OCI-LY3 (cell line): Measurements from ENCODE around the gene EPC1.

Experiments
- H2AFZ ChIP-seq: fragments of 200-600, 300-600 bp; shearing (Covaris generic); 2 replicates; pipeline ENCODE4 v1.6.0; 2014; ENCODE audit warnings: antibody characterized with exemption, low read depth, low read length
- H3K27ac ChIP-seq: fragments of 200-600, 300-600 bp; sonication (generic); 2 replicates; pipeline ENCODE4 v1.5.1; 2014; ENCODE audit warnings: mild to moderate bottlenecking, low read length, moderate library complexity, mixed read lengths
- H3K27me3 ChIP-seq: fragments of 200-600, 300-600 bp; sonication (generic); 2 replicates; pipeline ENCODE4 v1.6.1; 2014; ENCODE audit warnings: low read depth, low read length, mixed read lengths
- H3K36me3 ChIP-seq: fragments of 200-600, 300-600 bp; sonication (generic); replicated peaks from 2 replicates; pipeline ENCODE3; 2014; ENCODE audit warnings: low read depth, low read length, mixed read lengths
- H3K4me1 ChIP-seq: fragments of 300-600, 200-600 bp; sonication (generic); 2 replicates; pipeline ENCODE4 v1.6.1; 2014; ENCODE audit warnings: low read length, mixed read lengths
- H3K4me2 ChIP-seq: fragments of 200-600, 300-600 bp; sonication (generic); 2 replicates; pipeline ENCODE4 v1.6.1; 2014; ENCODE audit warnings: low read length, mixed read lengths
- H3K4me3 ChIP-seq: fragments of 300-600, 200-600 bp; sonication (generic); 2 replicates; pipeline ENCODE4 v1.5.1; 2014; ENCODE audit warnings: antibody characterized with exemption, mild to moderate bottlenecking, low read length, moderate library complexity
- H3K79me2 ChIP-seq: fragments of 300-600, 200-600 bp; shearing (Covaris generic); 2 replicates; pipeline ENCODE4 v1.6.1; 2014; ENCODE audit warnings: mild to moderate bottlenecking, low read length, mixed read lengths
- H3K9ac ChIP-seq: fragments of 300-600, 200-600 bp; shearing (Covaris generic); 2 replicates; pipeline ENCODE4 v1.6.0; 2014; ENCODE audit warnings: mild to moderate bottlenecking, low read length, moderate library complexity
- H3K9me3 ChIP-seq: fragments of 200-600, 300-600 bp; shearing (Covaris generic); 2 replicates; pipeline ENCODE4 v1.6.1; 2014; ENCODE audit warnings: low read length, mixed read lengths; ENCODE audit not compliant: insufficient read depth
- H4K20me1 ChIP-seq: fragments of 200-600, 300-600 bp; sonication (generic); 2 replicates; pipeline ENCODE4 v1.6.1; 2016; ENCODE audit warnings: low read length, mixed read lengths; ENCODE audit not compliant: insufficient read depth
- CTCF ChIP-seq: fragments of 200-600, 300-600 bp; sonication (generic); IDR thresholded peaks from 2 replicates; pipeline ENCODE4 v1.5.1; 2014; ENCODE audit warnings: antibody characterized with exemption, low read length, low read depth
- EZH2phosphoT487 ChIP-seq: fragments of 200-600 bp; shearing (Covaris generic); IDR thresholded peaks from 2 replicates; pipeline ENCODE4 v1.6.1; 2018; ENCODE audit warnings: antibody characterized with exemption, mixed run types, low read depth

The EPC1 gene

GRCh38 chr10:32298075-32298812 lies 48.7 kb downstream of the EPC1 start:
- H3K79me2 ChIP-seq: peaks cover 63% of the 10 kb centered on the region
- H4K20me1 ChIP-seq: peaks cover 7% of the 10 kb centered on the region; the same call in 1 of the 2 replicates
- TF ChIP-seq EZH2phosphoT487 (no peak), CTCF (no peak)
- H3K36me3 ChIP-seq: peaks cover 2% of the 10 kb centered on the region
- H3K9me3 ChIP-seq: no peaks in the 10 kb centered on the region
- H3K4me3 ChIP-seq: no peak overlapping the region
- H3K4me1 ChIP-seq: no peaks in the 10 kb centered on the region
- H3K4me2 ChIP-seq: no peak overlapping the region
- H3K9ac ChIP-seq: no peak overlapping the region
- H2AFZ ChIP-seq: no peak overlapping the region
- H3K27me3 ChIP-seq: no peaks in the 10 kb centered on the region
- no peak overlapping the region for H3K27ac ChIP-seq

- H4K20me1 ChIP-seq: peaks cover 2% of the 10 kb centered on the region; the same call in 1 of the 2 replicates
- TF ChIP-seq EZH2phosphoT487: no peak
- no peak for TF ChIP-seq CTCF
- no peaks in the 10 kb centered on the region for H3K27me3 ChIP-seq
- no peaks in the 10 kb centered on the region for H3K4me1 ChIP-seq
- no peak overlapping the region for H3K4me3 ChIP-seq
- H3K27ac ChIP-seq: no peak overlapping the region
- H3K4me2 ChIP-seq: no peak overlapping the region
- peaks cover 36% of the 10 kb centered on the region for H3K79me2 ChIP-seq
- no peaks in the 10 kb centered on the region for H3K9me3 ChIP-seq
- peaks cover 3% of the 10 kb centered on the region for H3K36me3 ChIP-seq
- H2AFZ ChIP-seq: no peak overlapping the region
- H3K9ac ChIP-seq: no peak overlapping the region
Measured at GRCh38 chr10:32295027-32295426, 51.9 kb downstream of the EPC1 start.

GRCh38 chr10:32293581-32293980 lies 53.4 kb downstream of the EPC1 start:
- Histone ChIP-seq H3K27me3 (no peaks in the 10 kb centered on the region), H2AFZ (no peak overlapping the region), H3K4me3 (no peak overlapping the region), H3K9ac (no peak overlapping the region), H3K4me1 (no peaks in the 10 kb centered on the region), H3K36me3 (peaks cover 3% of the 10 kb centered on the region), H4K20me1 (peaks cover 2% of the 10 kb centered on the region; the same call in 1 of the 2 replicates), H3K4me2 (no peak overlapping the region), H3K9me3 (no peaks in the 10 kb centered on the region), H3K79me2 (peaks cover 32% of the 10 kb centered on the region), H3K27ac (no peak overlapping the region)
- TF ChIP-seq EZH2phosphoT487: no peak
- TF ChIP-seq CTCF: no peak

- Histone ChIP-seq H3K4me1 (no peaks in the 10 kb centered on the region), H3K4me2 (no peak overlapping the region), H3K36me3 (peaks cover 5% of the 10 kb centered on the region), H3K27me3 (no peaks in the 10 kb centered on the region), H3K4me3 (no peak overlapping the region), H3K79me2 (peaks cover 9% of the 10 kb centered on the region; the same call in 1 of the 2 replicates), H3K9me3 (no peaks in the 10 kb centered on the region), H4K20me1 (no peaks in the 10 kb centered on the region), H3K27ac (no peak overlapping the region), H3K9ac (no peak overlapping the region), H2AFZ (no peak overlapping the region)
- TF ChIP-seq CTCF (no peak), EZH2phosphoT487 (no peak)
Measured at GRCh38 chr10:32279795-32280194, 67.2 kb downstream of the EPC1 start.
